ENCODE measurements around the gene SNED1. TPM values are rescaled to one million over a fixed set of nuclear protein-coding genes. Genes with fewer than 3 reads are reported as not detected.

SNED1 gene
- total RNA-seq, 4 donors from 2014 or later: 18.5 to 87.1 (median 21.9) TPM

- H3K36me3 ChIP-seq: no peaks in the 10 kb centered on the region
- no peaks in the 10 kb centered on the region for H3K9me3 ChIP-seq
- no peaks in the 10 kb centered on the region for H3K4me1 ChIP-seq
- H3K27me3 ChIP-seq: no peaks in the 10 kb centered on the region
- intact Hi-C loops (cut with DNase I; ENCODE audit: low total_unique reads): no loop called here
- DNase-seq: no peak
- no peak overlapping the region for H3K27ac ChIP-seq
- TF ChIP-seq CTCF (IDR thresholded peaks at IDR 0.05): no peak
- TF ChIP-seq POLR2A (IDR thresholded peaks at IDR 0.05): no peak
- H3K4me3 ChIP-seq: no peak overlapping the region
Observed at GRCh38 chr2:241073166-241074064, 75.0 kb downstream of the SNED1 start.

GRCh38 chr2:241074065-241074818, 75.8 kb downstream of the SNED1 start:
- H3K36me3 ChIP-seq: no peaks in the 10 kb centered on the region
- intact Hi-C loops (cut with DNase I; ENCODE audit: low total_unique reads): no loop called here
- TF ChIP-seq POLR2A (IDR thresholded peaks at IDR 0.05) (no peak), CTCF (IDR thresholded peaks at IDR 0.05) (no peak)
- H3K4me3 ChIP-seq: no peak overlapping the region
- no peak for DNase-seq
- no peaks in the 10 kb centered on the region for H3K4me1 ChIP-seq
- no peaks in the 10 kb centered on the region for H3K27me3 ChIP-seq
- no peak overlapping the region for H3K27ac ChIP-seq
- no peaks in the 10 kb centered on the region for H3K9me3 ChIP-seq

- no peaks in the 10 kb centered on the region for H3K27me3 ChIP-seq
- H3K9me3 ChIP-seq: no peaks in the 10 kb centered on the region
- H3K4me3 ChIP-seq: no peak overlapping the region
- DNase-seq: no peak
- intact Hi-C loops (cut with DNase I; ENCODE audit: low total_unique reads): no loop called here
- H3K27ac ChIP-seq: no peak overlapping the region
- H3K36me3 ChIP-seq: no peaks in the 10 kb centered on the region
- H3K4me1 ChIP-seq: no peaks in the 10 kb centered on the region
- TF ChIP-seq CTCF (IDR thresholded peaks at IDR 0.05) (no peak), POLR2A (IDR thresholded peaks at IDR 0.05) (no peak)
Observed at GRCh38 chr2:241074901-241075540, 76.6 kb downstream of the SNED1 start.

- Histone ChIP-seq H3K27ac (no peak overlapping the region), H3K27me3 (no peaks in the 10 kb centered on the region), H3K4me1 (no peaks in the 10 kb centered on the region), H3K9me3 (no peaks in the 10 kb centered on the region), H3K36me3 (no peaks in the 10 kb centered on the region), H3K4me3 (no peak overlapping the region)
- intact Hi-C loops (cut with DNase I; ENCODE audit: low total_unique reads): no loop called here
- TF ChIP-seq POLR2A (IDR thresholded peaks at IDR 0.05) (no peak), CTCF (IDR thresholded peaks at IDR 0.05) (no peak)
- peak in 1 of 2 donors; percentile 9 for DNase-seq
Observed at GRCh38 chr2:241080405-241081189, 82.2 kb downstream of the SNED1 start.
